Measurements from ENCODE around the gene MOB3A. TPM values are rescaled to one million over a fixed set of nuclear protein-coding genes. Genes with fewer than 3 reads are reported as not detected.

MOB3A gene
- total RNA-seq, 1 donor from 2014 or later = 88.5 TPM

- Mint-ChIP-seq H3K27ac (ENCODE audit: unreplicated experiment) (no peak overlapping the region), H3K4me3 (ENCODE audit: unreplicated experiment) (no peak overlapping the region)
- no peak for DNase-seq (ENCODE audit: low spot score)
These were observed 55.3 kb downstream of the MOB3A start for GRCh38 chr19:2040647-2041432.

DNA sequence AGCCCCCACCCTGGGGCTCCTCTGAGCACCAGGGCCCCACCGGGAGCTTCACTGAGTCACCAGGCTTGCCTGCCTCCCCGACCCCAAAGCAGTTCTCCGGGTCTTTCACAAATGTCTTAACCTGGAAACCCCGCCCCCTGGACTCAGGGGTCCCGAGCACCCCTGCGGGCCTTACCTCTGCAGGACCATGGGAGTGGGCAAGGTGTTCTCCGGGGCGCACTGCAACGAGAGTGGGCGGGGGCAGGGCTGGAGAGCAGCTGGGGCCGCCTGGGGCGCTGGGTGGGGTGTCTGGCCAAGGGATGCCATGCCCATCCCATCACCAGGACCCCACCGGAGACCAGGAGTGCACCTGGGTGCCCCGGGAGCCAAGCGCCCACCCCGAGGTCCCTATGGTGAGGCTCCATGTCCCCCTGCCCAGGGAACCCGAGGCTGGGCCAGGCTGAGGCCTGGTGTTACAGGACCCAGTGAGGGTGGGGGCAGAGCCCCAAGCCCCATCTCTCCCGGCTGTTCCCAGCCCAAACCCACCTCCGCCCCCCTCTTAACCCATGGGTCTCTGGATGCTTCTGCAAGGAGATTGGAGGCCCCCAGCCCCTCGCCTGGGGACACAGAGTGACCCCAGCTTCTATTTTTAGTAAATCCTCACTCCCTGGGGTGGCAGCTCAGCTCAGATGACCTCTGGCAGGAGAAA, 56.0 kb downstream of the MOB3A start:
- TF ChIP-seq, protein P1, sequence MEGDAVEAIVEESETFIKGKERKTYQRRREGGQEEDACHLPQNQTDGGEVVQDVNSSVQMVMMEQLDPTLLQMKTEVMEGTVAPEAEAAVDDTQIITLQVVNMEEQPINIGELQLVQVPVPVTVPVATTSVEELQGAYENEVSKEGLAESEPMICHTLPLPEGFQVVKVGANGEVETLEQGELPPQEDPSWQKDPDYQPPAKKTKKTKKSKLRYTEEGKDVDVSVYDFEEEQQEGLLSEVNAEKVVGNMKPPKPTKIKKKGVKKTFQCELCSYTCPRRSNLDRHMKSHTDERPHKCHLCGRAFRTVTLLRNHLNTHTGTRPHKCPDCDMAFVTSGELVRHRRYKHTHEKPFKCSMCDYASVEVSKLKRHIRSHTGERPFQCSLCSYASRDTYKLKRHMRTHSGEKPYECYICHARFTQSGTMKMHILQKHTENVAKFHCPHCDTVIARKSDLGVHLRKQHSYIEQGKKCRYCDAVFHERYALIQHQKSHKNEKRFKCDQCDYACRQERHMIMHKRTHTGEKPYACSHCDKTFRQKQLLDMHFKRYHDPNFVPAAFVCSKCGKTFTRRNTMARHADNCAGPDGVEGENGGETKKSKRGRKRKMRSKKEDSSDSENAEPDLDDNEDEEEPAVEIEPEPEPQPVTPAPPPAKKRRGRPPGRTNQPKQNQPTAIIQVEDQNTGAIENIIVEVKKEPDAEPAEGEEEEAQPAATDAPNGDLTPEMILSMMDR (IDR thresholded peaks at IDR 0.05; ENCODE audit: unreplicated experiment) = no peak
- Mint-ChIP-seq H3K27ac (ENCODE audit: unreplicated experiment) (no peak overlapping the region), H3K4me1 (ENCODE audit: unreplicated experiment) (peaks cover 5% of the 10 kb centered on the region), H3K36me3 (ENCODE audit: low read depth, unreplicated experiment) (peaks cover 4% of the 10 kb centered on the region), H3K9me3 (ENCODE audit: unreplicated experiment) (no peaks in the 10 kb centered on the region), H3K4me3 (ENCODE audit: unreplicated experiment) (no peak overlapping the region), H3K27me3 (ENCODE audit: unreplicated experiment) (peaks cover 7% of the 10 kb centered on the region)
- DNase-seq (ENCODE audit: low spot score) = no peak

More at GRCh38 chr19:2040647-2041432, 55.3 kb downstream of the MOB3A start:
- Mint-ChIP-seq H3K4me1 (ENCODE audit: unreplicated experiment) (peaks cover 5% of the 10 kb centered on the region), H3K36me3 (ENCODE audit: low read depth, unreplicated experiment) (peaks cover 4% of the 10 kb centered on the region), H3K27me3 (ENCODE audit: unreplicated experiment) (peaks cover 7% of the 10 kb centered on the region), H3K9me3 (ENCODE audit: unreplicated experiment) (no peaks in the 10 kb centered on the region)
- TF ChIP-seq, protein P1 (IDR thresholded peaks at IDR 0.05; ENCODE audit: unreplicated experiment) = no peak

- Mint-ChIP-seq H3K27me3 (ENCODE audit: unreplicated experiment) (peaks cover 6% of the 10 kb centered on the region), H3K4me1 (ENCODE audit: unreplicated experiment) (peaks cover 3% of the 10 kb centered on the region), H3K36me3 (ENCODE audit: low read depth, unreplicated experiment) (peaks cover 4% of the 10 kb centered on the region), H3K27ac (ENCODE audit: unreplicated experiment) (no peak overlapping the region), H3K4me3 (ENCODE audit: unreplicated experiment) (no peak overlapping the region), H3K9me3 (ENCODE audit: unreplicated experiment) (no peaks in the 10 kb centered on the region)
- TF ChIP-seq, protein P1 (IDR thresholded peaks at IDR 0.05; ENCODE audit: unreplicated experiment) = no peak
- no peak for DNase-seq (ENCODE audit: low spot score)
These were observed 56.8 kb downstream of the MOB3A start for GRCh38 chr19:2039089-2039958.

GRCh38 chr19:2038284-2039088, 57.6 kb downstream of the MOB3A start:
- DNase-seq (ENCODE audit: low spot score) = no peak
- Mint-ChIP-seq H3K27me3 (ENCODE audit: unreplicated experiment) (peaks cover 5% of the 10 kb centered on the region), H3K4me1 (ENCODE audit: unreplicated experiment) (peaks cover 3% of the 10 kb centered on the region), H3K36me3 (ENCODE audit: low read depth, unreplicated experiment) (peaks cover 2% of the 10 kb centered on the region), H3K4me3 (ENCODE audit: unreplicated experiment) (no peak overlapping the region), H3K9me3 (ENCODE audit: unreplicated experiment) (no peaks in the 10 kb centered on the region), H3K27ac (ENCODE audit: unreplicated experiment) (no peak overlapping the region)
- TF ChIP-seq, protein P1 (IDR thresholded peaks at IDR 0.05; ENCODE audit: unreplicated experiment) = no peak
